Hematopoietic multipotent progenitor cell treated with erythropoietin and hydrocortisone succinate and interleukin-3 and kit ligand, for 8 days (in vitro differentiated cells): ENCODE measurements around the gene BCL11B.

ENCODE experiments used
- DNase-seq: peaks from one replicate; pipeline ENCODE4 v3.0.0-alpha.2; 2015

The BCL11B gene

GRCh38 chr14:99284254-99285004 lies 12.4 kb upstream of the BCL11B start:
- no peak for DNase-seq

DNA sequence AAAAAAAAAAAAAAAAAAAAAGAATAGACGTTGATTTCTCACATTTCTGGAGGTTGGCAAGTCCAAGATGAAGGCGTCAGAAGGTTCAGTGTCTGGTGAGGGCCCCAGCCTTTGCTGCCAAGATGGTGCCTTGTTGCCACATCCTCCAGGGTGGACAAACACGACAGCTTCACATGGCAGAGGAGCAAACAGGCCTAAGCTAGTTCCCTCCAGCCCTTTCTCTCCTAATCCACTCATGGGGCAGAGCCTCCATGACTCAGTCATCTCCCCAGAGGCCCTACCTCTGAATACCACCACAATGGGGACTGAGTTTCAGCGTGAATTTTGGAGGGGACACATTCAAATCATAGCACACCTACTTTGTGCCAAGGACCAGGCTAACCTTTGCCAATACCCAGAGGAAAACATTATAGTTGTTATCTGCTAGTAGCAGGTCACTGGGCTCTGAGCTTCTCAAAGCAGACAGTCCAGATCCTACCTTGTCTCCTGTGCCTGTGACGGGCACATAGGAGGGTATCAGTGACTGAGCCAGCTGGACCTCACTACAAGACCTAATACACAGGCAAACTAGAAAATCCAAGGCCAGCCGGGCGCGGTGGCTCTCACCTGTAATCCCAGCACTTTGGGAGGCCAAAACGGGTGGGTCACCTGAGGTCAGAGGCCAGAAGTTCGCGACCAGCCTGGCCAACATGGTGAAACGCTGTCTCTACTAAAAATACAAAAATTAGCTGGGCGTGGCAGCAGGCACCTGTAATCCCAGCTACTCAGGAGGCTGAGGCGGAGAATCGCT lies 10.5 kb upstream of the BCL11B start:
- no peak for DNase-seq

- DNase-seq, result no peak
Observed at GRCh38 chr14:99281396-99281795, 9.4 kb upstream of the BCL11B start.

DNA sequence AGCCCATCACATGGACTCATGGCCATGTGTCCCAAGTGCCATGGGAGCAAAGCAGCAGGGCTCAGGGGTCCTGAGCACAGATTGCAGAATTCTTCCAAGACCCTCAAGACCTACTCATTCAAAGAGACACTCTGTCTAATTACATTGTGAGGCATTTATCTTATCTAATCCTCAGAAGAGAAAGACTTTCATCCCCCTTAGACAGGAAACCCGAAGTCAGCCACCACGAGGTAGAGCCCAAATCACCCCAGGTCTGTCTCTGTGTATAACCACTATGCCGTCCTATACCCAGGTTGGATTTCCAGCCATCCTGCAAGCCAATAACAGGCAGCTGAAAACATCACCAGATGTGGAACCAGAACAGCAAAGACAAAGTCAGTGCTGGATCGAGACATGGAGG lies 8.9 kb upstream of the BCL11B start:
- no peak for DNase-seq

- no peak for DNase-seq
Observed at GRCh38 chr14:99280066-99280731, 8.2 kb upstream of the BCL11B start.

- DNase-seq, result no peak
Observed at GRCh38 chr14:99278836-99279235, 6.8 kb upstream of the BCL11B start.

DNA sequence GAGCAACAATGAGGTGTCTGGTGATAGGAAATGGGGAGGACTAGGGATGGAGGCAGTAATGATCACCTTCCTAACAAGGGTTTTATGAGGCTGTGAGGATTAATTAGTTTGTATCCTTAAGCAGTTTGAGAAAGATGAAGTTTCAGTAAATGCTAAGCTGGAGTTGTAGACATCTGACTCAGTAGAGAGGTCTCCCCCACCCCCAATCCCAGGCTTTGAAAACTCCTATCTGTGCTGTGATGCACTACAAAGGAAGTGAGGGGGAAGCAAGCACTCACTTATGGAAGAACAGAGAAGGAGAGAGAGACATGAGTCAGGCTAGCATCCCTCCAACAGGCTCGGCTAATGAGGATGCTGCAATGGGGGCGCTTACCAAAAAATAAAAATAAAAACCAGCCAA lies 5.5 kb upstream of the BCL11B start:
- no peak for DNase-seq

DNA sequence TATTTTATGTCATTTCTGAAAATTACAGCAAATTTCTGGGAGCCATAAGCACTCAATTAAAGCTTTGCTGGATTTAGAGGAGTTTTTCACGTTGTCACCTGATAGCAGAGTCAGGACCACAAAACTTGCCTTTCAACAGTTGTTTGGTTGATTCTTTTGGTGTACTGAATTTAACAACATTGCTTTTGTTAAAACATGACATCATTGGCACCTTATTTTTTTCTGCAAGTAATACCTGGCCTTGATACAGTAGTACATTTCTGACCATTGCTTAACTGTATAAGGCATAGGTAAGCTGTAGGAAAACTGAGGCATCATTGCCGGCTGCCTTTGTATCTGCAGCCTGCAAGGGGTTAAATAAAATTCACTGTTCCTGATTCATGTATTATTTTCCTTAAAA lies 4.5 kb upstream of the BCL11B start:
- no peak for DNase-seq

DNA sequence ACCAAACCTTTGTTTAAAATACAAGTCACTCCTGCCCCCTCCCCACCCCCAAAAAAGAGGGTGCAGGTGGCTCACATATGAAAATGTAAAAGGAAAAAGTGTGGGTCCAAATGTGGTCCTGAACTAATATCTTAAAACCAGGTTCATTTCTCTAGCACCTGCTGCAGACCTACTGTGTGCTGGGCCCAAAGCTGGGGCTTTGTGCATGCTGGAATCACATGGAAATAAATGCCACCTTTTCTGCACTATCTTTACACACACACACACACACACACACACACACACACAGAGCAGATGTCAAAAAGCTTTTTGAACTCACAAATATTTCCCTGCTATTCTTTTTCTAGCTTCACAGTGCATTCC lies 3.2 kb upstream of the BCL11B start:
- no peak for DNase-seq

GRCh38 chr14:99274346-99275221 lies 2.6 kb upstream of the BCL11B start:
- peak; percentile 27 for DNase-seq

DNA sequence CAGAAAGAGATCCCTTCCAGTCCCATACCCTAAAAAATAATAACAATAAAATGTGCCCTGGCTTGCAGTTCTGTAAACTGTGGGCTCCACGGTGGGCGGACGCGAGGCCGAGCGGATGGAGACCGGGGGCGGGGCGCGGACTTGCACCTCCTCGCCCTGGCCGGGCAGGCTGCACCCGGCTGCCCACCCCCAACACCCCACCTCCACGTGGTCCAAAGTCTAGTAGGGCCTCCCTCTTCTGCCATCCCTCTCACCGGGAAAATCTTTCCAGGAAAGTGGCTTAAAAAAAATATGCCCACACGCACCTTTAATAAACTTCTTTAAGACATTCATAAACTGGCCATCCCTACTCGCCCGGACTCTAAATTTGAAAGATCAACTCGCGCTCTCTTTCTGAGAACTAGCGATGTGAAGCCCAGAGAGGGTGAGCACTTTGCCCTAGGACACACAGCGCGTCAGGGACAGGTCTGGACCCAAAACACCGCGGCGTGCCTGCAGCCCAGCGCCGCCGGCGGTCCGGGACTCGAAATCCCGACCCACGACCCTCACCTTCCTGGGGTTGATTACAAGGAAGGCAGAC lies 1.9 kb upstream of the BCL11B start:
- DNase-seq, result no peak

DNA sequence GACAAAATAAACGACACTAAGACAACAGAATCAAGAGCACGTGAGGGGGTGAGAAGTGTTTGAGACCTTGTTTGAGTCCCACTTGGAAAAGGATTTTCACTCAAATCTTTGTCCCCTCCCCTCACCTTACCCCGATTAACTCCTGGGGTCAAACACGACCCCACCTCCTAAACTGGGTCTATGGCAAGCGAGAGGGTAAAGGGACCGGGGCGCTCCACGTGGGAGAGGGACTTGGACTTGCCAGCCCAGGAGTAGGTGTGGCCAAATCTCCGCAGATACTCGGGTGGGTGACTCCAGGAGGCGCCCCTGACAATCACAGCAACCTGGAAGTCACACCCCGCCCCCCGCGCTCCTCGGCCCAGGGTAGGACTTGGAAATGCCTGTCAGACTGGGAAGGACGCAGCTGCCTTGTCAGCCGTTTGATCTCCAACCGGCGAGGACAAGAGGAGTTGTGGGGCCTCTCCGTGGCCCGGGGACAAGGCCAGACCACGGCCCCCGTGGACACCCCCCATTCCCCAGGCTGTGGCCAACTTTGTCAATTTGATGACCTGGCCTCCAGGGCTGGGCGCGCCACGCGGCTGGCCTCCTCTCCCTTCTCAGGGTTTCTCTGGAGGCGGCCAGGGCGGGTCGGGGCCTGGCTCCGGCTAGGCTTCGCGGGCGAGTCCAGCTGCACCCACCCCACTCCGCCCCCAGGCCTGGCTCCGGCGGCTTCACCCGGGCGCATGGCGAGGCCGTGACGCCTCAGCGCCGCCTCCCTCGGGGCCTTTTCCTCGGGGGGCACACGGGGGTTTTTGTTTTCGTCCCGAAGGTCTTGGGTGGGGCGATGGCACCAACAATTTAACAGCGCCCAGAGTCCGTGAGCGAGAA lies 1.1 kb upstream of the BCL11B start:
- DNase-seq, result no peak

DNA sequence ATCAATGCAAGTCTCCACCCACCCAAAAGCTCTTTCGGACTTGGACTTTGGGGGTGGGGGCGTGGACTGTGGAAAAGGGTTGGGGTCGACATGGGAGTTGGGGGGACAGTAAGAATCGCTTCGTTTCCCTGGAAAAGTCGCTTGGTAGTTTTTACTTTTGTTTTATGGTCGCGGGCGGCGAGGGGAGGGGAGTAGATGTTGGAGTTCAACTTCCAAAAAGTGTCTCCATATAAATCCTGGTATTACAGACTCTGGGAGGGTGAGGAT lies 568 bp upstream of the BCL11B start:
- no peak for DNase-seq

GRCh38 chr14:99271221-99271941 lies 616 bp downstream of the BCL11B start:
- DNase-seq, result no peak

DNA sequence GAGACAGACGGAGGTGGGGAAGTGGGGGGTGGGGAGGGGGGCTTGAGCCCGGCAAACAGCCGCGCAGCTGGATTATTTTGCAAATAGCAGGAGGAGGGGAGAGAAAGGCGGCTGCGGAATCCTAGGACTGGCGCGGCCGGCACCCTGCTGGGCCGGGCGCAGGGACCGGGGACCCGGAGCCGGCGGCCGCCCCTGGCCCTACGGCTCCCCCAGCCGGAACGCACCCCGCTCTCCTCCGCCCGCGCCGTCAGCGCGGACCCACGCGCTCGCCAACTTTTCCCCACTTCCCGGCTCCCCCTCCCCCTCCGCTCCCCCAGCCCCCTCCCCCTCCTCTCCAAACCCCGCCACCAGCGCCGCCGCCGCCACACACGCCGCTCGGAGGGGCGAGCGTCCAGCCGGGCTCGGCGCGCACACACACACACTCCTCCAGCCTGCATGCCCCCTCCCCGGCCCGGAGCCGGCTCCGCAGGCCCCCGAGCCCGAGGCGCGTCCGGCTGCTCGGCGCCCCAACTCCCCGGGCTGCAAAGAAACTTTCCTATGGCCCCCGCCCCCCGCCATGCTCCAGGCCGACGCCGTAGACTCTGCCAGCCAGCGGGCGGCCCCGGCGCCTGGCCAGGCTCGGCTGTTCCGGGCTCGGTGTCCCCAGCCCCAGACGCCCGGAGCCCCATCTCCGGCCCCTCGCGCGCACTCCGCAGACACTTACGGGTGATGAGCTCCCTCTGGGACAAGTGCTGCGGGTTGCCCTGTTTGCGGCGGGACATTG lies 1.4 kb downstream of the BCL11B start:
- DNase-seq, result no peak

GRCh38 chr14:99268810-99269707 lies 2.9 kb downstream of the BCL11B start:
- no peak for DNase-seq

DNA sequence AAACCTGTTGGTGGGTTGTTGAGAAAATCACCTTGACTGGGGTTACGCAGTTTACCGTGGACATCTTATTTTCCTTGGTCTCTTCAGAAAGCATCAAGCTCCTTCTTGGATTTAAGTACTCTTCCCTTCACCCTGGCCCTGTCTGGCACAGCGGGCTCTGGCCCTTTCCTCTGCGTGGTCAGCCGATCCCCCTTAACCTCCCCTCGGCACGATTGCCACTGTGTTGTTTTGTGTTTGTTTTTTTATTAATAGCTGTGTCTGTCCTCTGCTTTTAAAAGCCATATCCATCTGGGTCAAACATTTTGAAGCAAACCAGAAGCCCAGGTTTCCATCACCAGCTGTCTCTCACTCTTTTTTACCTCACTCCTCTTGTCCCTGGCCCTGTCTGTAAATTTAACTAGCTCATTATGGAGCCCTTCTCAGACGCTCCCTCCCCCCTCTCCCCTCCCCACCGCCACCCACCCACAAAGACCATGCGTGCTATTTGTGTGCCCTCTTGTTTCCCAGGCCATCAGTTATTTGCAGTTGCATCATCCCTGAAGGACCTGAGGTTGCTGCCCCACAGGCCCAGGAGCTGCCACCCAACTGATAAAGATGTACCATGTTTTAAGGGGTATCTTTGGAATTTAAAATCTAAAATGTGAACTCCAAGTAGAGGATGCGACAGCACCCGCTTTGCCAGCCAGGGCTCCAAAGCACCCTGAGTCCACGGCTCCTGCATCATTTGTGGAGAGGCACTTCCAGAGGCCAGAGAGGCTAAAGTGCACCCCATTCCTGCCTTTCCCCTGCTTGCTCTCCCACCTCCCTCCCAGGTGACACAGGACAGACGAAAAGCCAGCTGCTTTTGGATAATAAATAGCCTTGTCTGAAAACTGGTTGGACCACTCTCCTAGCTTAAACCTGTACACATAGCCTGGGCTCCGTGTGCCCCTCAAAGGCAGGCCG lies 3.9 kb downstream of the BCL11B start:
- no peak for DNase-seq

DNA sequence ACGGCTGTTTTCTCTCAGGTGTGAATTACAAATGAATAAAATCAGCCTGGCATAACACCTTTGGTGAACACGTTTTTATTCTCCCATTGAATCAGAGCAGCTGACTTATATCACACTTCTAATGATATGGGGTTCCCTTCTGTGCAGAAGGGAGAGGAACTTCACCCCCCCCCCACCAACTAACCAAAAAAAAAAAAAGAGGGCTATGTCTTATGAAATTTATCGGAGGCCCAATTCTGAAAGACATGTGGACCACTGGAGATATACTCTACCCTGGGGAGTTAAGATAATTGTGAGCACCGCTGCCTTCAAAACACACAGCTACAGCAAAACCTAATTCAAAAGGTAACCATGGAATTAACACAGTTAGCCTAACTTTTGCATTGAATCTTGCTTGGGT lies 4.6 kb downstream of the BCL11B start:
- no peak for DNase-seq
